GM12878 (cell line): Measurements from ENCODE around the gene SHROOM2.

Experiments used
- CHD1 ChIP-seq: IDR thresholded peaks from 2 replicates; pipeline ENCODE4 v1.6.1; 2012; ENCODE audit warnings: low read depth, low read length, improper control_type of control experiment
- EP300 ChIP-seq, 2 experiments: fragments of 150-350 bp in 1 of 2; IDR thresholded peaks; 2 replicates each; pipeline ENCODE4 v1.6.1; 2011 to 2012; ENCODE audit warnings: low read depth in 2 of 2, low read length in 2 of 2, borderline replicate concordance in 1 of 2, improper control_type of control experiment in 1 of 2, inconsistent platforms in 1 of 2; ENCODE audit not compliant: control insufficient read depth in 1 of 2
- ESRRA ChIP-seq: IDR thresholded peaks from 2 replicates; pipeline ENCODE4 v1.6.1; 2012; ENCODE audit warnings: mild to moderate bottlenecking, low read length, improper control_type of control experiment
- HSF1 ChIP-seq: fragments of 150-350 bp; IDR thresholded peaks from 2 replicates; pipeline ENCODE4 v1.6.1; 2014; ENCODE audit warnings: mild to moderate bottlenecking, low read depth, low read length
- JUND ChIP-seq: IDR thresholded peaks from 2 replicates; pipeline ENCODE4 v1.6.1; 2012; ENCODE audit warnings: low read depth, mild to moderate bottlenecking, low read length, improper control_type of control experiment, moderate library complexity
- TAF1 ChIP-seq: IDR thresholded peaks from 2 replicates; pipeline ENCODE4 v1.6.1; 2011; ENCODE audit warnings: mild to moderate bottlenecking, low read depth, low read length, borderline replicate concordance
- ZNF24 ChIP-seq: fragments of 450-650 bp; IDR thresholded peaks from 2 replicates; pipeline ENCODE4 v1.6.1; 2017; ENCODE audit warnings: antibody characterized with exemption, mild to moderate bottlenecking
- ZNF274 ChIP-seq: IDR thresholded peaks from one replicate; pipeline ENCODE4 v1.8.0; 2011; ENCODE audit not compliant: insufficient read length, insufficient read depth

GRCh38 chrX:9943420-9943819 lies 157.2 kb downstream of the SHROOM2 start:
- TF ChIP-seq HSF1 (no peak), JUND (no peak), TAF1 (no peak), CHD1 (no peak), ZNF24 (no peak), EP300 (IDR thresholded peaks at IDR 0.05; ENCODE audit: borderline replicate concordance in 1 of 2, control insufficient read depth in 1 of 2, low read depth in 2 of 2, low read length in 2 of 2) (peak; percentile 22 to 72; a peak in 2 of 4 replicates), ZNF274 (no peak), ESRRA (no peak)
